Activated CD8-positive, alpha-beta memory T cell treated with anti-CD3 and anti-CD28 coated beads, Interleukin-2, amount 50 U/mL, for 1 hour (primary cell): Measurements from ENCODE around the gene SERPINB6.
A peak's percentile ranks its signal among the peaks of the same experiment; 100 is the strongest.
"Not testable (repeated sequence)": the region's sequence is repeated elsewhere in the genome, so short reads cannot be mapped to it uniquely, and the experiment has no call there.

Source experiments
- DNase-seq: peaks from one replicate; pipeline ENCODE4 v3.0.0-alpha.2; 2020; ENCODE audit errors: extremely low read depth

Gene SERPINB6

GRCh38 chr6:2999618-3000557 lies 28.5 kb upstream of the SERPINB6 start, which contains the start of gene NQO2:
Gene NQO2 (plus strand): TSS chr6:2999894. CDS start chr6:3006553, 6,659 bp downstream.
- peak; percentile 65 for DNase-seq

DNA sequence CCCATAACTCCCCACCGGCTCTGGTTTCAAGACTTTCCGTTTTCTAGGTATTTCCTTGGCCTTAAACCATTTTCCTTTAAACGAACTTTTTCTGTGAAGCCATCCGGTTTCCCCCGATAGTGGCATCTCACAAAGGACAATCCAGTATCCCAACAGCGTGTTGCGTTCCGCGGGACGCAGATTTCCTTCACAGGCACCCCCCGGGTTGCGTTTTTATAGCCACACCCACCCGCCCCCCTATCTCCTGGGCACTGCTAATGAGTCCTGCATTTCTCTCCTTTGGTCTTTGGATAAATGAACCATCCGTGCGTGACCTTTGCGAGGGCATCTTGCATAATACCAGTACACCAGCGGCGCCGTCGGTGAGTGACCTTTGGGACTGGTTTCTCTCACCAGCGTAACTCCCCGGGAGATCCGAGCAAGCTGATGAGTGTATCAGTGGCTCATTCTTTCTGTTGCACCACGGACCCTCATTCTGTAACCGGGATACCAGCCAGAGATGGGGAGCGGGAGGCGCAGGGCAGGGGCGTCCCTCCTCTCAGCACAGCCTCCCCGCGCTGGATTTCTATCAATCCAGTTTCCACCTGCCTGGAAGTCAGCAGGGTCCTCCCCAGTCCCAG lies 27.7 kb upstream of the SERPINB6 start:
- no peak for DNase-seq

- not testable (repeated sequence) for DNase-seq
Measured at GRCh38 chr6:2998249-2998997, 27.1 kb upstream of the SERPINB6 start.

- DNase-seq: no peak
Measured at GRCh38 chr6:2993755-2994317, 22.5 kb upstream of the SERPINB6 start.

GRCh38 chr6:2992330-2992979 lies 21.1 kb upstream of the SERPINB6 start:
- no peak for DNase-seq

GRCh38 chr6:2990932-2991506 lies 19.7 kb upstream of the SERPINB6 start:
- no peak for DNase-seq

- no peak for DNase-seq
Measured at GRCh38 chr6:2990248-2990931, 19.0 kb upstream of the SERPINB6 start.

DNA sequence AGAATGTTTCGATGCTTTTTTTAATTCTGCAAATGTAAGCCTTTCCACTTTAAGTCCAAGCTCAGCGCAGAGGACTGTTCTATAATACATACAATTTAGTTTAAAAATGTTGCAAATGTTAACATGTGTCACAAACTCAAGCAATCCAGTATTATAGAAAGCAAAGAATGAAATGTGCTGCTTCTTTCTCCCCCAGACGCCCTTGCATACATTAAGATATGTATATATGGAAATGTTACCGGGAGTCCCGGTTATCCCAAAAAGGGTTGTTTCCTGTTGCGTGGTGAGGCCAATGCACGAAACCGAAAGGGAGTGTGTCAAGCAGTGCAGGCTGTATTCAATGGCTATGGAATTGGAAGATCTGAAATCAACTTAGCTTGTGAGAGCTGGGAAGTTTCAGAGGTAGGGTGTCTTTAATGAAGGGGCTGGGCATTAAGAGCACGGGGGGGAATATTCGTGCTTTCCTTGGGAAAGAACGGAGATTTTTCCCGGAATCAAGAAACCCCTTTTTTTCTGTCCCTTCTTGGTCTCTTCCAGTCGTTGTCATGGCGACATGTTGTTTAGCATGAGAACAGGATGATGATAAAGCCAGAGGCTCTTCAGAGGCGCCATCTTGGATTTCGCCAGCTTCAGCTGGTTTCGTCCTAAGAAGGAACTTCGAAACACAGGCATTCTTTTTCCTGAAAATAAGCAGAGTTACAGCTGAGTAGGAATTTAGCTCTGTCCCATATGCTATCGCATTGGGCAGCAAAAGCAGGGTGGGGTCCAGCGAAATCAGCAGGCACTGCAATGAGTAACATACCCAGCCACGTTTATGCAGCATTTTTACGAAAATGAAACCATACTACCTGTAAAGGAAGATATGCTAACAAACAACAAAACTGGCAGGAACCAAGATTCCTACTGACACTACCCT lies 18.2 kb upstream of the SERPINB6 start:
- peak; percentile 84 for DNase-seq

DNA sequence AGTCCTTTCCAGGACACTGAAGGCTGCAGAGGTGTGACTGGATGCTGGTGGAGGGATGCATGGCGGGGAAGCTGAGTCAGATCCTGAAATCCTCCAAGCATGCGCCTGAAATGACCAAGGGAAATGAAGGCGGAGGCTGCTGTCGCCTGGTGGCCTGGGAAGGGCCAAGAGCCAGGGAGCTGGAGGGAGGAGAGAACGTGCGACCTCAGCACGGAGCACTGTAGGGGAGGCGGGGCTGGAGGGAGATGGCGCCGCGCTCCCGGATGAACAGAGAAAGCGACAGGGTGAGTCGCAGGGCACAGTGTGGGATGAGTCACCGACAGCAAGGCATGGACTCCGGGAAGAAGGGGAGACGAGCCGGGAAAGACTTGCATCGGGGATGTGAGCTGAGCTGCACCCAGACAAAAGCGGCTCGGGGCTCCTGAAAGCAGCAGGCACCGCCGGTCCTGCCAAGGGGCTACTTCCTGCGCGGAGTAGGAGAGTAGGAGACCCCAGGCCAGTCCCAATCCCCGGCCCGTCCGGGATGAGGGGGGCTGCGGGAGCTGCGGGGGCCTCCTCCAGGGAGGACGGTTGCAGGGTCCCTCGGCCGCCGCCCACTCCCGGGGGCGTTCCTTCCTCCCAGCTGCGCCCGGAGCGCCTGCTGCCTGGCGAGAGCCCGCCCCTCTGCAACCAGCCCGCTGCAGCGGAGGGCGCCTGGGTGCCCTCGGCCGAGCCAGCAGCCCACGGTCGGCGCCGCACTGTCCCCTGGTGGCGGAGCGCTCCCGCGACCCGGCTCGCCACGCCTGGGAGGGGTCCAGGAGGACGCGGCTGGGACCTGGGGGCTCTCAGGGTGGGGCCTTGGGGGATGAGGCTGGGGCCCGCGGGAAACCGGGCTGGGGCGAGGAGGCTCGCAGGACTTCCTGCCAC lies 17.3 kb upstream of the SERPINB6 start:
- no peak for DNase-seq

- no peak for DNase-seq
Measured at GRCh38 chr6:2988094-2988425, 16.7 kb upstream of the SERPINB6 start.

- no peak for DNase-seq
Measured at GRCh38 chr6:2986722-2987221, 15.4 kb upstream of the SERPINB6 start.

GRCh38 chr6:2984738-2985406 lies 13.5 kb upstream of the SERPINB6 start:
- no peak for DNase-seq

GRCh38 chr6:2982426-2983117 lies 11.2 kb upstream of the SERPINB6 start:
- no peak for DNase-seq

GRCh38 chr6:2980465-2980855 lies 9.1 kb upstream of the SERPINB6 start:
- DNase-seq: no peak

GRCh38 chr6:2979819-2980464 lies 8.6 kb upstream of the SERPINB6 start:
- no peak for DNase-seq

DNA sequence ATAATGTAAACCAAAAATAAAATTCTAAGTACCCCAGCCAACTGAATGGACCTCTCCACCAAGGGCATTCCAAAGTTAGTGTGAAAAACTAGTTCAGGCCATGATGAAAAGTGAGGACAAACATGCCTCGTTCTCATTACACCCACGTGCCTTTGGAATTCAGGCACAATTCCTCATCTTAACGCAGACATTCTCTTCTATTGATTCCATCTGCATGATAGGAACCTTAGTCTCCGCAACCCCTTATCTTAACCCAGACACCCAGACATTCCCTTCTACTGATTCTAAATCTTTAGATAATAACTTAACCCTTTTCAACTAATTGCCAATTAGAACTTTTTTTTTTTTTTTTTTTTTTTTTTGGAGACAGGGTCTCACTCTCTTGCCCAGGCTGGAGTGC lies 7.6 kb upstream of the SERPINB6 start:
- no peak for DNase-seq
